GM23338 (cell line): Measurements from ENCODE around the gene PRPSAP2. TPM values are rescaled to one million over a fixed set of nuclear protein-coding genes. Genes with fewer than 3 reads are reported as not detected.

ENCODE experiments used
- ATAC-seq: fragments of 200-7000 bp; cut with Tn5 transposase; 3 replicates; pipeline ENCODE4 v1.9.1; 2020
- DNase-seq: peaks from one replicate; pipeline ENCODE4 v3.0.0-alpha.2; 2015; ENCODE audit warnings: low spot score
- H2AFZ ChIP-seq: fragments of 200-600 bp; sonication (generic); 2 replicates; pipeline ENCODE4 v1.8.0; 2016; ENCODE audit warnings: antibody characterized with exemption, mild to moderate bottlenecking, moderate library complexity
- H3F3A ChIP-seq: fragments of 200-600 bp; sonication (generic); replicated peaks from 2 replicates; pipeline ENCODE4 v1.8.0; 2017; ENCODE audit warnings: antibody characterized with exemption, mixed run types, low read depth
- H3K27ac ChIP-seq: fragments of 200-600 bp; sonication (generic); 2 replicates; pipeline ENCODE4 v1.6.1; 2016; ENCODE audit warnings: low read depth
- H3K27me3 ChIP-seq: fragments of 200-600 bp; sonication (generic); 2 replicates; pipeline ENCODE4 v1.8.0; 2016; ENCODE audit warnings: mild to moderate bottlenecking, mixed run types, moderate library complexity; ENCODE audit not compliant: insufficient read depth
- H3K36me3 ChIP-seq: fragments of 200-600 bp; sonication (generic); 2 replicates; pipeline ENCODE4 v1.8.0; 2016; ENCODE audit warnings: mild to moderate bottlenecking; ENCODE audit not compliant: insufficient read depth
- H3K4me1 ChIP-seq: fragments of 200-600 bp; sonication (generic); 2 replicates; pipeline ENCODE4 v1.8.0; 2016; ENCODE audit warnings: mild to moderate bottlenecking, moderate library complexity; ENCODE audit not compliant: insufficient read depth
- H3K4me2 ChIP-seq: fragments of 200-600 bp; sonication (generic); 2 replicates; pipeline ENCODE4 v1.7.1; 2017; ENCODE audit warnings: mixed run types
- H3K4me3 ChIP-seq: fragments of 200-600 bp; sonication (generic); 2 replicates; pipeline ENCODE4 v1.6.1; 2016; ENCODE audit warnings: mixed run types
- H3K79me2 ChIP-seq: fragments of 200-600 bp; sonication (generic); replicated peaks from 2 replicates; pipeline ENCODE4 v1.8.0; 2017; ENCODE audit warnings: mild to moderate bottlenecking; ENCODE audit not compliant: insufficient read depth
- H3K9me2 ChIP-seq: fragments of 200-600 bp; sonication (generic); 2 replicates; pipeline ENCODE4 v1.8.0; 2017; ENCODE audit not compliant: insufficient read depth
- H4K20me1 ChIP-seq: fragments of 200-600 bp; sonication (generic); replicated peaks from 2 replicates; pipeline ENCODE4 v1.8.0; 2017; ENCODE audit warnings: mild to moderate bottlenecking; ENCODE audit not compliant: insufficient read depth
- H3K27ac Mint-ChIP-seq: 2 replicates; pipeline ENCODE4 v1.8.0; 2020; ENCODE audit warnings: inconsistent platforms, mild to moderate bottlenecking, moderate library complexity, mixed read lengths
- H3K27me3 Mint-ChIP-seq: 3 replicates; pipeline ENCODE4 v1.8.0; 2022; ENCODE audit warnings: low read depth, mild to moderate bottlenecking, moderate library complexity, mixed read lengths, inconsistent platforms; ENCODE audit not compliant: insufficient read depth, poor library complexity
- H3K36me3 Mint-ChIP-seq: 3 replicates; pipeline ENCODE4 v1.8.0; 2021; ENCODE audit warnings: low read depth, mild to moderate bottlenecking, inconsistent platforms, moderate library complexity, mixed read lengths
- H3K4me1 Mint-ChIP-seq: 3 replicates; pipeline ENCODE4 v1.8.0; 2020; ENCODE audit warnings: mild to moderate bottlenecking, inconsistent platforms, mixed read lengths
- H3K4me3 Mint-ChIP-seq: 3 replicates; pipeline ENCODE4 v1.8.0; 2021; ENCODE audit warnings: moderate library complexity, mild to moderate bottlenecking, inconsistent platforms, mixed read lengths
- H3K9me3 Mint-ChIP-seq: 3 replicates; pipeline ENCODE4 v1.8.0; 2020; ENCODE audit warnings: moderate library complexity, mild to moderate bottlenecking, inconsistent platforms, mixed read lengths
- CREB1 ChIP-seq: fragments of 250-450 bp; sonication (Bioruptor Pico); IDR thresholded peaks from 2 replicates; pipeline ENCODE4 v1.5.0; 2020; ENCODE audit warnings: low read depth, mild to moderate bottlenecking, moderate library complexity
- NANOG ChIP-seq: IDR thresholded peaks from 2 replicates; pipeline ENCODE4 v1.6.1; 2016; ENCODE audit warnings: antibody characterized with exemption, borderline replicate concordance
- STAT1 ChIP-seq: IDR thresholded peaks from one replicate; pipeline ENCODE4 v1.6.1; 2016; ENCODE audit warnings: antibody characterized with exemption; ENCODE audit not compliant: unreplicated experiment
- polyA plus RNA-seq: library from polyadenylated mRNA; unstranded; fragments of >200 nt; fragmentation: Nextera tagmentation; extraction: Ambion mirVana; gene quantifications from 2 replicates; pipeline ENCODE4 v1.2.1, GENCODE V29; 2016
- total RNA-seq: library from RNA; depleted of rRNA; stranded (reverse); fragments of >200 nt; shearing (Covaris generic); gene quantifications from 2 replicates; pipeline ENCODE4 v1.2.3, GENCODE V29; 2014
- TF ChIP-seq, protein P1 (sequence below): fragments of 250-450 bp; sonication (Bioruptor Pico); IDR thresholded peaks from 2 replicates; pipeline ENCODE4 v1.5.0; 2020; ENCODE audit warnings: mild to moderate bottlenecking, moderate library complexity

PRPSAP2 gene
- total and polyA plus RNA-seq, 2 experiments from 2014 or later = 34.6 to 54.4 TPM

DNA sequence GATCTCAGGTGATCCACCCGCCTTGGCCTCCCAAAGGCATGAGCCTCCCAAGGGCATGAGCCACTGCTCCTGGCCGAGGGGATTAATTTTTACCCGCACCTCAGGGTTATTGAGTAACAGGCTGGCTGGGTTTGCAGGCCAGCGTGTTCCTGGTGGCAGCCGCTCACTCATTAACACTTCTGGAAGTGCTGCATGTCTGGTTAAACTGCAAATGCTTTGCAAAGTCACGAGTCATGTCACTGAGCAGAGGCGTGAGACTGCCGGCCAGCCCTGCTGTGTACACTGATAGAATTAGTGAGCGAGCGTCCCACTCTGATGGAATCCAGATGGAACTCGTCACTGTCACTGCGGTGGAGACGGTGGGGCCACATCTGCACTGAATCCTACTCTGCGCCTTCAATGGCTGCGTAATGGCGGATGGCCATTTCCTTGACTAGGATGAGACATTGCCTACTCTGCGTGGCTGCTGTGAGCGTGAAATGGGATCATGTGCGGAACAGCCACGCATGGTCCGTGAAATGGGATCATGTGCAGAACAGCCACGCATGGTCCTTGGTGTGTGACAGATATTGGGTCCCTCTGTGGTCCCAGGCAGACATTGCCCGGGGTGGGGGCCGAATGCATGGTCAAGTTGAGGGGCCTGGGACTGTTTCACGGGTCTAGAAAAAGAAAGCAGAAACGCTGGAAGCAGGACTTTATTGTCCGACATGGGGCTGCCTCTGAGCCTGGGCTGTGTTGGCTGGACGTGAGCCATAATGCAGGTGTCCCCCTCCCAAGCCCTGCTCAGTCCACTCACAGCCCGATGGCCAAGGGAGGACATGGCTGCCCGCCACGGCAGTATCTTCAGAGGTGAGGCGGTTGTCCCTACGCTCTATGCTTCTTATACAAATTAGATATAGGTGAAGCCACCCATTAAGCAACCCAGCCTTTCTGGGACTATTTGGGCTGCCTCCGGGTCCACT, 93.3 kb downstream of the PRPSAP2 start:
- Histone ChIP-seq H3K27me3 (no peaks in the 10 kb centered on the region), H4K20me1 (no peaks in the 10 kb centered on the region), H3K4me2 (no peak overlapping the region), H3K27ac (no peak overlapping the region), H3F3A (no peaks in the 10 kb centered on the region), H3K36me3 (no peaks in the 10 kb centered on the region), H3K4me1 (no peaks in the 10 kb centered on the region), H2AFZ (no peak overlapping the region; the same call in 1 of the 2 replicates), H3K4me3 (no peak overlapping the region), H3K79me2 (no peaks in the 10 kb centered on the region), H3K9me2 (no peaks in the 10 kb centered on the region)
- Mint-ChIP-seq H3K4me3 (no peak overlapping the region), H3K4me1 (no peaks in the 10 kb centered on the region), H3K27me3 (peaks cover 7% of the 10 kb centered on the region), H3K27ac (no peak overlapping the region), H3K36me3 (no peaks in the 10 kb centered on the region), H3K9me3 (peaks cover 2% of the 10 kb centered on the region; the same call in 1 of the 3 replicates)
- TF ChIP-seq, protein P1, sequence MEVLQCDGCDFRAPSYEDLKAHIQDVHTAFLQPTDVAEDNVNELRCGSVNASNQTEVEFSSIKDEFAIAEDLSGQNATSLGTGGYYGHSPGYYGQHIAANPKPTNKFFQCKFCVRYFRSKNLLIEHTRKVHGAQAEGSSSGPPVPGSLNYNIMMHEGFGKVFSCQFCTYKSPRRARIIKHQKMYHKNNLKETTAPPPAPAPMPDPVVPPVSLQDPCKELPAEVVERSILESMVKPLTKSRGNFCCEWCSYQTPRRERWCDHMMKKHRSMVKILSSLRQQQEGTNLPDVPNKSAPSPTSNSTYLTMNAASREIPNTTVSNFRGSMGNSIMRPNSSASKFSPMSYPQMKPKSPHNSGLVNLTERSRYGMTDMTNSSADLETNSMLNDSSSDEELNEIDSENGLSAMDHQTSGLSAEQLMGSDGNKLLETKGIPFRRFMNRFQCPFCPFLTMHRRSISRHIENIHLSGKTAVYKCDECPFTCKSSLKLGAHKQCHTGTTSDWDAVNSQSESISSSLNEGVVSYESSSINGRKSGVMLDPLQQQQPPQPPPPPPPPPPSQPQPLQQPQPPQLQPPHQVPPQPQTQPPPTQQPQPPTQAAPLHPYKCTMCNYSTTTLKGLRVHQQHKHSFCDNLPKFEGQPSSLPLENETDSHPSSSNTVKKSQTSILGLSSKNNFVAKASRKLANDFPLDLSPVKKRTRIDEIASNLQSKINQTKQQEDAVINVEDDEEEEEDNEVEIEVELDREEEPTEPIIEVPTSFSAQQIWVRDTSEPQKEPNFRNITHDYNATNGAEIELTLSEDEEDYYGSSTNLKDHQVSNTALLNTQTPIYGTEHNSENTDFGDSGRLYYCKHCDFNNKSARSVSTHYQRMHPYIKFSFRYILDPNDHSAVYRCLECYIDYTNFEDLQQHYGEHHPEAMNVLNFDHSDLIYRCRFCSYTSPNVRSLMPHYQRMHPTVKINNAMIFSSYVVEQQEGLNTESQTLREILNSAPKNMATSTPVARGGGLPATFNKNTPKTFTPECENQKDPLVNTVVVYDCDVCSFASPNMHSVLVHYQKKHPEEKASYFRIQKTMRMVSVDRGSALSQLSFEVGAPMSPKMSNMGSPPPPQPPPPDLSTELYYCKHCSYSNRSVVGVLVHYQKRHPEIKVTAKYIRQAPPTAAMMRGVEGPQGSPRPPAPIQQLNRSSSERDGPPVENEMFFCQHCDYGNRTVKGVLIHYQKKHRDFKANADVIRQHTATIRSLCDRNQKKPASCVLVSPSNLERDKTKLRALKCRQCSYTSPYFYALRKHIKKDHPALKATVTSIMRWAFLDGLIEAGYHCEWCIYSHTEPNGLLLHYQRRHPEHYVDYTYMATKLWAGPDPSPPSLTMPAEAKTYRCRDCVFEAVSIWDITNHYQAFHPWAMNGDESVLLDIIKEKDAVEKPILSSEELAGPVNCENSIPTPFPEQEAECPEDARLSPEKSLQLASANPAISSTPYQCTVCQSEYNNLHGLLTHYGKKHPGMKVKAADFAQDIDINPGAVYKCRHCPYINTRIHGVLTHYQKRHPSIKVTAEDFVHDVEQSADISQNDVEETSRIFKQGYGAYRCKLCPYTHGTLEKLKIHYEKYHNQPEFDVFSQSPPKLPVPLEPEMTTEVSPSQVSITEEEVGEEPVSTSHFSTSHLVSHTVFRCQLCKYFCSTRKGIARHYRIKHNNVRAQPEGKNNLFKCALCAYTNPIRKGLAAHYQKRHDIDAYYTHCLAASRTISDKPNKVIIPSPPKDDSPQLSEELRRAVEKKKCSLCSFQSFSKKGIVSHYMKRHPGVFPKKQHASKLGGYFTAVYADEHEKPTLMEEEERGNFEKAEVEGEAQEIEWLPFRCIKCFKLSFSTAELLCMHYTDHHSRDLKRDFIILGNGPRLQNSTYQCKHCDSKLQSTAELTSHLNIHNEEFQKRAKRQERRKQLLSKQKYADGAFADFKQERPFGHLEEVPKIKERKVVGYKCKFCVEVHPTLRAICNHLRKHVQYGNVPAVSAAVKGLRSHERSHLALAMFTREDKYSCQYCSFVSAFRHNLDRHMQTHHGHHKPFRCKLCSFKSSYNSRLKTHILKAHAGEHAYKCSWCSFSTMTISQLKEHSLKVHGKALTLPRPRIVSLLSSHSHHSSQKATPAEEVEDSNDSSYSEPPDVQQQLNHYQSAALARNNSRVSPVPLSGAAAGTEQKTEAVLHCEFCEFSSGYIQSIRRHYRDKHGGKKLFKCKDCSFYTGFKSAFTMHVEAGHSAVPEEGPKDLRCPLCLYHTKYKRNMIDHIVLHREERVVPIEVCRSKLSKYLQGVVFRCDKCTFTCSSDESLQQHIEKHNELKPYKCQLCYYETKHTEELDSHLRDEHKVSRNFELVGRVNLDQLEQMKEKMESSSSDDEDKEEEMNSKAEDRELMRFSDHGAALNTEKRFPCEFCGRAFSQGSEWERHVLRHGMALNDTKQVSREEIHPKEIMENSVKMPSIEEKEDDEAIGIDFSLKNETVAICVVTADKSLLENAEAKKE = no peak
- TF ChIP-seq CREB1 (CRISPR knock-in tag) = no peak
- no peak for TF ChIP-seq STAT1
- no peak for TF ChIP-seq NANOG
- no peak; the same call in 2 of the 3 replicates for ATAC-seq
- no peak for DNase-seq
